NCI-H460 (cell line): ENCODE results near the gene CDK5. TPM values are rescaled to one million over a fixed set of nuclear protein-coding genes. Genes with fewer than 3 reads are reported as not detected.
"Not testable (repeated sequence)": the region's sequence is repeated elsewhere in the genome, so short reads cannot be mapped to it uniquely, and the experiment has no call there.

Source experiments
- DNase-seq: peaks from one replicate; pipeline ENCODE4 v3.0.0-alpha.2; 2016; ENCODE audit warnings: low read depth; ENCODE audit errors: extremely low read depth
- total RNA-seq: library from RNA; depleted of rRNA; stranded (reverse); fragments of >200 nt; shearing (Covaris generic); gene quantifications from 2 replicates; pipeline ENCODE4 v1.2.3, GENCODE V29; 2014

The CDK5 gene
- total RNA-seq, 1 experiment from 2014 or later, result 10.8 TPM

DNA sequence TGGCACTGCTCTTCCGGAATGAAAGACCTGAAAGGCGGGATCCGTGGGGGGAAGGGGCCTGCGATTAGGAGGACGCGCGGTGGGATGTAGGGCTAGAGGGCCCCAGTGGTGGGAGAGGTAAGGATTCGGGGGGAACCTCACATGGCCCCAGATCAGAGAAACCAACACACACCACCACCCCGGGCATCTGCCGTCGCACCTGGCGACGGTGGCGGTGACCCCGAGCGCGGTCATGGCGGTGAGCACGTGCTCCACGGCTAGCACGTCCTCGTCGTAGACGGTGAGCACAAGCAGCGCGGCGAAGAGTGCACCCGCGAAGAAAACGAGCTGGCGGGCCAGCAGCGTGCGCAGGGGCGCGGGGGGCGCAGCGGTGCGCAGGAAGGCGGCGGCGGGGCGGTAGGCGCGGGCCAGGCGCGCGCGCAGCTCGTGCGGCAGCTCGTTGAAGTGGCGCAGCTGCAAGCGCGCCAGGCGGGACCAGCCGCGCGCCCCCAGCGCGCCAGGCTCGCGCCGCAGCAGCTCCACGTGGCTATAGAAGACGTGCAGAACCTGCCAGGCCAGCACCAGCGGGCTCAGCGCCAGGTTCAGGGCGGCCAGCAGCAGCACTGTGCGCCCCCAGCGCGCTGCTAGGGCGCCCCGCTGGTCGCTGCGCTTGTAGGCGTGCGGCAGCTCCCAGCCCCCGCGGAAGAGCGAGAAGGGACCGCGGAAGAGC, 39.1 kb downstream of the CDK5 start:
- no peak for DNase-seq

- peak; percentile 31 for DNase-seq
Measured at GRCh38 chr7:151017953-151018420, 39.7 kb downstream of the CDK5 start.

DNA sequence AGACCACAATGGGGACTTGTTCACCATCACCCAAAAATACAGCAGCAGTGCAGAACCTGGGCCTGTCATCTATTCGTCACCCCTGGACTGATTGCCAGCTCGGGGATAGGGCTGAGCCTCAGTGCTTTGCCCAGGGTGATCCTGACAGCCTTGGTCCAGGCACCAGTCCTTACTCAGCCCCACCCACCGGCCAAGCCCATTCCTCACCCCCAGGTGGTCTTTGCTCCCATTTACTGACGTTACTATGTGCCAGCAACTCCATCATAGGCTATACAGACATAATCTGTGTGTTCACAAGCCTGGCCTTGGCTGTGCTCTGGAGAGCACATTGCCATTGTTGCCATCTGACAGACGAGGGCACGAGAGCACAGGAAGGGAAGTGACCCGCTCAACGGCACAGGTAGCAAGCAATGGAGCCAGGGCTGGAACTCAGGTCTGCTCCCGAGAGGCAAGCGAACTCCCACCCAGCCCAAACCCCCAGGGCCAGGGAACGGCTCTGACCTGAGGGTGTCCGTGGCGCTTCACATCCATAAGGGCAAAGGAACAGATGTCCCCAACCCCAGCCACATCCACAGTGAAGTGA, 40.2 kb downstream of the CDK5 start:
- no peak for DNase-seq

GRCh38 chr7:151016942-151017341, 40.8 kb downstream of the CDK5 start:
- no peak for DNase-seq

DNA sequence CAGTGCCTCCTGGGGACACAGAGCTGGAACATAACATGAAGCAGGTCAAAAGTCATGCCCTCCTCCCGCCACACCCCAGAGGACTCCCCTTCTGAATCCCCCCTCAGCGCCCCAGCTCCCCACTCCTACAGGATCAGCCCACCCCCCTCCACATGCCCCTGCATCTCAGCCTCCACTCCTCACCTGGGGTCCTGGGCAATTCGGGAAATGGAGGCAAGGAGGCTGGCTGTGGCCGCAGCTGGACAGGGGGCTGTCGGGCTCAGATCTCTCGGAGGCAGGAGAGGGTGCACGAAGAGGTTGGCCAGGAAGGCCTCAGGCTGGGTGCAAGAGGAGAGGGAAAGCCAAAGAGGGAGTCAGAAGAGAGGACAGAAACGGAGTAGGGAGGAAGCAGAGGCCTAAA, 41.2 kb downstream of the CDK5 start:
- DNase-seq, result no peak

- DNase-seq, result no peak
Measured at GRCh38 chr7:151015967-151016366, 41.7 kb downstream of the CDK5 start.

DNA sequence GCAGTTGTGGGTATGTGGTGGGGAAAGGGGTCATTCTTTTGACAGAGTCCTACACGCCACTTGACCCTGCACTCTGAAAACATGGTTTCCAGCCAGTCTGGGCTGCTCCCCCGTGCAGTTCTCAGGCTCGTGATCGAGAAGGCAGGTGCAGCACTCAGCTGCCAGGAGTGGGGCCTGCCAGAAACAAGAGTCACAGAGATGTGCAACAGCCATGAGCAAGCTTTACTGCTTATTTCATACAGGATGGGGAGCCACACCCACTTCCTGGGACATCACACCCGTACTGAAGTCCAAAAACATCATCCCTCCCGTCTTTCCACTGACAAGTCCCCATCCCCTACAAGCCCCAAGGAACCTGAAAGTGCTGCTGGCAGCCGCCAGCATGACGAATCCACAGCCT, 42.7 kb downstream of the CDK5 start:
- no peak for DNase-seq

DNA sequence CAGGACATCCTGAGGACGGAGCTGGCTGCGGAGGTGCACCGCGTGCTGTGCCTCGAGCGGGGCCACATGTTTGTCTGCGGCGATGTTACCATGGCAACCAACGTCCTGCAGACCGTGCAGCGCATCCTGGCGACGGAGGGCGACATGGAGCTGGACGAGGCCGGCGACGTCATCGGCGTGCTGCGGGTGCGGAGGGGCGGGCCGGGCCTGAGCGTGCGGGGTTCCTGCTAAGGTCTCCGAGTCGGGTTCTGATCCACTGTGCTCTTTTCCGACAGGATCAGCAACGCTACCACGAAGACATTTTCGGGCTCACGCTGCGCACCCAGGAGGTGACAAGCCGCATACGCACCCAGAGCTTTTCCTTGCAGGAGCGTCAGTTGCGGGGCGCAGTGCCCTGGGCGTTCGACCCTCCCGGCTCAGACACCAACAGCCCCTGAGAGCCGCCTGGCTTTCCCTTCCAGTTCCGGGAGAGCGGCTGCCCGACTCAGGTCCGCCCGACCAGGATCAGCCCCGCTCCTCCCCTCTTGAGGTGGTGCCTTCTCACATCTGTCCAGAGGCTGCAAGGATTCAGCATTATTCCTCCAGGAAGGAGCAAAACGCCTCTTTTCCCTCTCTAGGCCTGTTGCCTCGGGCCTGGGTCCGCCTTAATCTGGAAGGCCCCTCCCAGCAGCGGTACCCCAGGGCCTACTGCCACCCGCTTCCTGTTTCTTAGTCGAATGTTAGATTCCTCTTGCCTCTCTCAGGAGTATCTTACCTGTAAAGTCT, 43.8 kb downstream of the CDK5 start:
- DNase-seq, result no peak

DNA sequence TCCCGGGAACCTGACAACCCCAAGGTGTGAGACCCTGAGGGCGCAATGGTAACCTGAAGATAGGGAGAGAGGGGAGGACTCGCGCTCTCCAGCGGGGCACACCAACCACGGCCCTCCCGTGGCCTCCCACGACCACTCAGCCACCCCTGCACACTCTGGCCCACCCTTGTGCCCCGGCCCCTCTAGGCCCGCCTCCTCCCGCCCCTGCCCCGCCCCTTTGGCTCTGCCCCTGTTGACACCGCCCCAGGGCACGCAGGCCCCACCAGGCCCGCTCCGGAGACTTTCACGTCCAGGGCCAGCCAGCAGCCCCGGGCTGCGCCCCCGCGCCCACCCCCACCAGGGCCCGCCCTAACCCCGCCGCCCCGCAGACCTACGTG, 44.4 kb downstream of the CDK5 start:
- no peak for DNase-seq

GRCh38 chr7:151012911-151013347, 44.8 kb downstream of the CDK5 start:
- peak; percentile 7 for DNase-seq

DNA sequence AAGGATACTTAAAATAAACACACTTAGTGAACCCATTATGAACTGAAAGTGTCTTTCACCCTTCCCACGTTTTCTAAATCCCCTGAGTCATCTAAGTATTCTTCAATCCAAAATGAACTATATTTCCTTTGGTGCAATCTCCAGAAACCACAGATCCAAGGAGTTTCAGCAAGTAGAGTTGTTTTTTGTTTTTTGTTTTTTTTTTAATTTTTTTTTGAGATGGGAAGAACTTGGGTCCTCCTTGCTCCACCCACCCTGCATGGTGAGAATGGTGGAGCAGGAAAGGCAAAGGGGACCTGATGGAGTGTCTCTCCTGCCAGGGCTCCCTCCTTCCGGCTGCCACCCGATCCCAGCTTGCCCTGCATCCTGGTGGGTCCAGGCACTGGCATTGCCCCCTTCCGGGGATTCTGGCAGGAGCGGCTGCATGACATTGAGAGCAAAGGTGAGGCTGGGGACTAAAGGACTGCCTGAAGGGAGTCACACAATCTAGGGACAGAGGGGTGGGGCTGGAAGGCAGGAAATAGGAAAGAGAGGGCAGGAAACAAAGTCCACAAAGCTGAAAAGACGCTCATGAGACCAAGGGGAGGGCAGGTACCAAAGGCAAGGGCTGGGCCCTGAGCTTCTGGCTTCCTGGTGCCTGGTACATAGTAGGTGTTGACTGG, 45.5 kb downstream of the CDK5 start:
- DNase-seq, result no peak

DNA sequence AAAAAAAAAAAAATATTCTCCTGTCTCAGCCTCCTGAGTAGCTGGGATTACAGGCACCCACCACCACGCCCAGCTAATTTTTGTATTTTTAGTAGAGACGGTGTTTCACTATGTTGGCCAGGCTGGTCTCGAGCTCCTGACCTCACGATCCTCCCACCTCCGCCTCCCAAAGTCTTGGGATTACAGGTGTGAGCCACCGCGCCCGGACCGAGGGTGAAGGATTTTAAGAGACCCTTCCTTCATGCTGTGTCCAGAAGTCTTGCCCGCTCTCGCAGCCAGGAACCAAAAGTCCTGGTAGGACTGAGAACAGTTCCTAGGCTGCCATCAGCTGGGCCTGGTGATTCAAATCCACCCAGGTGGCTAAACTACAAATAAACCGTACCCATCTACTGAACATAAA, 46.1 kb downstream of the CDK5 start:
- not testable (repeated sequence) for DNase-seq

GRCh38 chr7:151011097-151011409, 46.6 kb downstream of the CDK5 start:
- DNase-seq, result no peak

DNA sequence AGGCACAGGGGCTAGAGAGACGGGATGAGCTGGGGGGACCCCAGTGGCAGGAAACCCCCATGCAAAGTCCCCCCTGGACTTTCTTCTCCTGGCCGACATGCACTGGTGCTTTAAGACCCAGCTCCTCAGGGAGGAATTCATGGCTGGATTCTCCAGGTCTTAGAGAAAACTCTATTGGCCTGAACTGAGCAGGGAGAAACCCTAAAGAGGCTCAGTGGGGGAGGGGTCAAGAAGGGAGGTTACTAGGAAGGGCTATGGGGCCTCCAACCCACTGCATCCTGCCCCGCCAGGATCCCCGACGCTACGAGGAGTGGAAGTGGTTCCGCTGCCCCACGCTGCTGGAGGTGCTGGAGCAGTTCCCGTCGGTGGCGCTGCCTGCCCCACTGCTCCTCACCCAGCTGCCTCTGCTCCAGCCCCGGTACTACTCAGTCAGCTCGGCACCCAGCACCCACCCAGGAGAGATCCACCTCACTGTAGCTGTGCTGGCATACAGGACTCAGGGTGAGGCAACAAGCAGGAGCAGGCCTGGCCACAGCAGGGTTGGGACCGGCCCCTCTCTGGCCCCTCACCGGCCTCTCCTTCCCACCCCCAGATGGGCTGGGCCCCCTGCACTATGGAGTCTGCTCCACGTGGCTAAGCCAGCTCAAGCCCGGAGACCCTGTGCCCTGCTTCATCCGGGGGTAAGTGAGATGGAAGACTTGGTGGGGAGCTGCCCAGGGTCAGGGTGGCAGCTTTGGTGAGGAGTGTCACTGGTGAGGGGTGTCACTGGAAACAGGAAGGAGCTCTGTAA, 47.2 kb downstream of the CDK5 start:
- no peak for DNase-seq

DNA sequence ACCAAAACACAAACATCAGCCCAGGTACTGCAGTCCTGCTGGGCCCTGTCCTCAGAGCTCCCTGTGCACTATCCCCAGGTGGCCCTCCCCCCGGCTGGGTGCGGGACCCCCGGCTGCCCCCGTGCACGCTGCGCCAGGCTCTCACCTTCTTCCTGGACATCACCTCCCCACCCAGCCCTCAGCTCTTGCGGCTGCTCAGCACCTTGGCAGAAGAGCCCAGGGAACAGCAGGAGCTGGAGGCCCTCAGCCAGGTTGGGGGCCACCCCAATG, 47.7 kb downstream of the CDK5 start:
- no peak for DNase-seq

DNA sequence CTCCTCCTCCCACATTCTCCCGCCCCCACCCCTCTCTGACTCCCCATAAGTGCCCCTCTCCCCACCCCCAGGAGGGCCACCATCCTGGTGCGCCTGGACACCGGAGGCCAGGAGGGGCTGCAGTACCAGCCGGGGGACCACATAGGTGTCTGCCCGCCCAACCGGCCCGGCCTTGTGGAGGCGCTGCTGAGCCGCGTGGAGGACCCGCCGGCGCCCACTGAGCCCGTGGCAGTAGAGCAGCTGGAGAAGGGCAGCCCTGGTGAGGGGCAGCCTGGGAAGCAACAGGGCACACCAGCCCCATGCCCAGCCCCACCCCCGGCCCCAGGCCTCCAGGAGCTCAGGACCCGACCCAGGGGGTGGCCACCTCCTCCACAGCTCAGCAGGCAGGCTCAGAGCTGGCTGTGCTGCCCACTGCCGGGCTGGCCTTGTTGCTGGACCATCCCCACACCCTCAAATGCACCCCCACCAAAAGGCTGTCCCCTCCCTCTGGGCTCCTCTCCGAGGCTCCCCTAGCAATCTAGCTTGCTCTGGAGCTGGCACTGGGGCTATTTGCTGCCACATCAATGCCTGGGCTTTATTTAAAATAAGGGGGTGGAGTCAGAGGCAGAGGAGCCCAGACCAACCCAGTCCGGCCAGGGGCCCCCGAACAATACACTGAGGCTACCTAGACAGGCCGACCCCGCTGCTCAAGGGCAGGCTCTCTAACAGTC, 48.2 kb downstream of the CDK5 start:
- DNase-seq, result no peak

- peak; percentile 23 for DNase-seq
Measured at GRCh38 chr7:151008511-151009323, 49.0 kb downstream of the CDK5 start.

- DNase-seq, result no peak
Measured at GRCh38 chr7:151008143-151008510, 49.6 kb downstream of the CDK5 start.

- DNase-seq, result no peak
Measured at GRCh38 chr7:151007469-151007898, 50.2 kb downstream of the CDK5 start.
